ENCODE measurements around the gene CDH1.

DNA sequence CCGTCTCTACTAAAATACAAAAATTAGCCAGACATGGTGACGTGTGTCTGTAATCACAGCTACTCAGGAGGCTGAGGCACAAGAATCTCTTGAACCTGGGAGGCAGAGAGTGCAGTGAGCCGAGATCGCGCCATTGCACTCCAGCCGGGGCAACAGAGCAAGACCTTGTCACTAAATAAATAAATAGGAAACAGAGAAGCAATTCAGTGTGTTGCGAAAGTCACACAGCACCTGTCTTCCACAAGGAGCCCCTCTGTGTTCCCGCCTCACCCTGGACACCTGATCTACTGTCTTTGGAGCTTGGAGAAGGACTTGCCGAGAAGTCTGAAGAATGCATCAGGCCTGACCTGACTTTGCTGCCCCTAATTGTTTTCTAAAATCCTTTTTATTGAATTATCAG lies 3.5 kb upstream of the CDH1 start:
- TF ChIP-seq, protein P1, sequence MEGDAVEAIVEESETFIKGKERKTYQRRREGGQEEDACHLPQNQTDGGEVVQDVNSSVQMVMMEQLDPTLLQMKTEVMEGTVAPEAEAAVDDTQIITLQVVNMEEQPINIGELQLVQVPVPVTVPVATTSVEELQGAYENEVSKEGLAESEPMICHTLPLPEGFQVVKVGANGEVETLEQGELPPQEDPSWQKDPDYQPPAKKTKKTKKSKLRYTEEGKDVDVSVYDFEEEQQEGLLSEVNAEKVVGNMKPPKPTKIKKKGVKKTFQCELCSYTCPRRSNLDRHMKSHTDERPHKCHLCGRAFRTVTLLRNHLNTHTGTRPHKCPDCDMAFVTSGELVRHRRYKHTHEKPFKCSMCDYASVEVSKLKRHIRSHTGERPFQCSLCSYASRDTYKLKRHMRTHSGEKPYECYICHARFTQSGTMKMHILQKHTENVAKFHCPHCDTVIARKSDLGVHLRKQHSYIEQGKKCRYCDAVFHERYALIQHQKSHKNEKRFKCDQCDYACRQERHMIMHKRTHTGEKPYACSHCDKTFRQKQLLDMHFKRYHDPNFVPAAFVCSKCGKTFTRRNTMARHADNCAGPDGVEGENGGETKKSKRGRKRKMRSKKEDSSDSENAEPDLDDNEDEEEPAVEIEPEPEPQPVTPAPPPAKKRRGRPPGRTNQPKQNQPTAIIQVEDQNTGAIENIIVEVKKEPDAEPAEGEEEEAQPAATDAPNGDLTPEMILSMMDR (IDR thresholded peaks at IDR 0.05): no peak
- no peak for TF ChIP-seq ZFX (IDR thresholded peaks at IDR 0.05; ENCODE audit: borderline replicate concordance)
